Measurements from ENCODE around the gene ARRB1.

ARRB1 gene

GRCh38 chr11:75344186-75344585 lies 7.3 kb downstream of the ARRB1 start:
- Histone ChIP-seq H4K20me1 (ENCODE audit: insufficient read depth, low read length) (no peaks in the 10 kb centered on the region), H2AFZ (ENCODE audit: low read depth, low read length) (no peak overlapping the region), H3K4me1 (ENCODE audit: low read length) (peaks cover 16% of the 10 kb centered on the region), H3K27me3 (ENCODE audit: low read depth, low read length) (no peaks in the 10 kb centered on the region), H3K4me2 (ENCODE audit: low read length) (no peak overlapping the region), H3K9me3 (ENCODE audit: insufficient read depth, low read length) (no peaks in the 10 kb centered on the region), H3K4me3 (ENCODE audit: low read length) (no peak overlapping the region), H3K36me3 (replicated peaks; ENCODE audit: low read depth, low read length) (no peaks in the 10 kb centered on the region), H3K79me2 (ENCODE audit: low read length) (no peaks in the 10 kb centered on the region), H3K9ac (ENCODE audit: low read length) (no peak overlapping the region), H3K27ac (ENCODE audit: low read length) (no peak overlapping the region)
- TF ChIP-seq EZH2phosphoT487 (IDR thresholded peaks at IDR 0.05; ENCODE audit: low read depth) (no peak), CTCF (IDR thresholded peaks at IDR 0.05; ENCODE audit: low read depth, low read length) (no peak)

- Histone ChIP-seq H3K4me3 (ENCODE audit: low read length) (no peak overlapping the region), H2AFZ (ENCODE audit: low read depth, low read length) (no peak overlapping the region), H3K27me3 (ENCODE audit: low read depth, low read length) (no peaks in the 10 kb centered on the region), H3K79me2 (ENCODE audit: low read length) (no peaks in the 10 kb centered on the region), H3K4me1 (ENCODE audit: low read length) (peaks cover 16% of the 10 kb centered on the region), H3K9ac (ENCODE audit: low read length) (no peak overlapping the region), H4K20me1 (ENCODE audit: insufficient read depth, low read length) (no peaks in the 10 kb centered on the region), H3K27ac (ENCODE audit: low read length) (no peak overlapping the region), H3K36me3 (replicated peaks; ENCODE audit: low read depth, low read length) (no peaks in the 10 kb centered on the region), H3K9me3 (ENCODE audit: insufficient read depth, low read length) (no peaks in the 10 kb centered on the region), H3K4me2 (ENCODE audit: low read length) (no peak overlapping the region)
- TF ChIP-seq CTCF (IDR thresholded peaks at IDR 0.05; ENCODE audit: low read depth, low read length) (no peak), EZH2phosphoT487 (IDR thresholded peaks at IDR 0.05; ENCODE audit: low read depth) (no peak)
Observed at GRCh38 chr11:75342966-75343870, 8.2 kb downstream of the ARRB1 start.

GRCh38 chr11:75342231-75342918 lies 9.1 kb downstream of the ARRB1 start:
- Histone ChIP-seq H3K9me3 (ENCODE audit: insufficient read depth, low read length) (no peaks in the 10 kb centered on the region), H3K27me3 (ENCODE audit: low read depth, low read length) (no peaks in the 10 kb centered on the region), H3K4me2 (ENCODE audit: low read length) (no peak overlapping the region), H4K20me1 (ENCODE audit: insufficient read depth, low read length) (no peaks in the 10 kb centered on the region), H3K36me3 (replicated peaks; ENCODE audit: low read depth, low read length) (no peaks in the 10 kb centered on the region), H3K9ac (ENCODE audit: low read length) (no peak overlapping the region), H3K4me1 (ENCODE audit: low read length) (peaks cover 17% of the 10 kb centered on the region), H3K4me3 (ENCODE audit: low read length) (no peak overlapping the region), H3K27ac (ENCODE audit: low read length) (no peak overlapping the region), H2AFZ (ENCODE audit: low read depth, low read length) (no peak overlapping the region), H3K79me2 (ENCODE audit: low read length) (no peaks in the 10 kb centered on the region)
- TF ChIP-seq CTCF (IDR thresholded peaks at IDR 0.05; ENCODE audit: low read depth, low read length) (no peak), EZH2phosphoT487 (IDR thresholded peaks at IDR 0.05; ENCODE audit: low read depth) (no peak)

- Histone ChIP-seq H4K20me1 (ENCODE audit: insufficient read depth, low read length) (no peaks in the 10 kb centered on the region), H3K36me3 (replicated peaks; ENCODE audit: low read depth, low read length) (no peaks in the 10 kb centered on the region), H3K4me3 (ENCODE audit: low read length) (no peak overlapping the region), H3K9ac (ENCODE audit: low read length) (no peak overlapping the region), H3K4me1 (ENCODE audit: low read length) (peaks cover 20% of the 10 kb centered on the region), H3K27me3 (ENCODE audit: low read depth, low read length) (no peaks in the 10 kb centered on the region), H3K9me3 (ENCODE audit: insufficient read depth, low read length) (no peaks in the 10 kb centered on the region), H3K27ac (ENCODE audit: low read length) (no peak overlapping the region), H3K79me2 (ENCODE audit: low read length) (no peaks in the 10 kb centered on the region), H2AFZ (ENCODE audit: low read depth, low read length) (no peak overlapping the region), H3K4me2 (ENCODE audit: low read length) (no peak overlapping the region)
- TF ChIP-seq EZH2phosphoT487 (IDR thresholded peaks at IDR 0.05; ENCODE audit: low read depth) = no peak
- no peak for TF ChIP-seq CTCF (IDR thresholded peaks at IDR 0.05; ENCODE audit: low read depth, low read length)
Observed at GRCh38 chr11:75341612-75342011, 9.8 kb downstream of the ARRB1 start.

Measured in OCI-LY3 (cell line).